HK-2 (cell line): ENCODE results near the gene SRP9.

ENCODE experiments used
- DNase-seq: peaks from one replicate; pipeline ENCODE4 v3.0.0-alpha.2; 2018; ENCODE audit not compliant: unreplicated experiment

SRP9 gene

GRCh38 chr1:225777583-225778336, at the start of gene SRP9:
Gene SRP9, plus strand, starts transcription at chr1:225777826. Its CDS starts 115 bp downstream, at chr1:225777941.
- peak; percentile 100 for DNase-seq

GRCh38 chr1:225731491-225731890, 46.1 kb upstream of the SRP9 start:
- DNase-seq, result no peak

GRCh38 chr1:225733254-225733653, 44.4 kb upstream of the SRP9 start:
- DNase-seq, result no peak

- DNase-seq, result peak; percentile 96
These were observed 42.1 kb upstream of the SRP9 start for GRCh38 chr1:225735252-225736149.

- no peak for DNase-seq
These were observed 41.1 kb upstream of the SRP9 start for GRCh38 chr1:225736437-225737098.

GRCh38 chr1:225737161-225737560, 40.5 kb upstream of the SRP9 start:
- no peak for DNase-seq

GRCh38 chr1:225737866-225738265, 39.8 kb upstream of the SRP9 start:
- DNase-seq, result no peak

GRCh38 chr1:225738763-225739162, 38.9 kb upstream of the SRP9 start:
- DNase-seq, result no peak

GRCh38 chr1:225739542-225740107, 38.0 kb upstream of the SRP9 start:
- DNase-seq, result no peak

- no peak for DNase-seq
These were observed 32.9 kb upstream of the SRP9 start for GRCh38 chr1:225744745-225745144.

GRCh38 chr1:225745273-225745672, 32.4 kb upstream of the SRP9 start:
- DNase-seq, result no peak

GRCh38 chr1:225746361-225747179, 31.1 kb upstream of the SRP9 start:
- peak; percentile 81 for DNase-seq

- no peak for DNase-seq
These were observed 30.1 kb upstream of the SRP9 start for GRCh38 chr1:225747566-225747965.

GRCh38 chr1:225748529-225748928, 29.1 kb upstream of the SRP9 start:
- no peak for DNase-seq

- no peak for DNase-seq
These were observed 27.9 kb upstream of the SRP9 start for GRCh38 chr1:225749706-225750105.

- no peak for DNase-seq
These were observed 27.2 kb upstream of the SRP9 start for GRCh38 chr1:225750420-225750819.

GRCh38 chr1:225750875-225751824, 26.5 kb upstream of the SRP9 start:
- DNase-seq, result no peak

- DNase-seq, result no peak
These were observed 25.4 kb upstream of the SRP9 start for GRCh38 chr1:225752245-225752644.

- no peak for DNase-seq
These were observed 22.5 kb upstream of the SRP9 start for GRCh38 chr1:225754940-225755641.
